HCT116 (cell line): ENCODE data around the gene ADCY10. TPM values are rescaled to one million over a fixed set of nuclear protein-coding genes. Genes with fewer than 3 reads are reported as not detected.

Experiments
- ATAC-seq: fragments of 200-7000 bp; cut with Tn5 transposase; 2 replicates; pipeline ENCODE4 v1.9.1; 2020; ENCODE audit warnings: mild to moderate bottlenecking, moderate library complexity
- BruUV-seq: library from RNA; stranded (reverse); fragments of 400-500 nt; replicated peaks from 2 replicates; lab custom pipeline; 2021; lab: Mats Ljungman, UMichigan
- CTCF ChIA-PET: fragments of 300-600 bp; sonication (Branson Sonifier 250); formaldehyde crosslinking; loops from one replicate; lab custom pipeline; 2021; ENCODE audit warnings: antibody characterized with exemption; lab: Charles Lee
- POLR2A ChIA-PET: fragments of 300-600, 350-600 bp; sonication (Branson Sonifier 250); formaldehyde crosslinking; loops from one replicate; lab custom pipeline; 2021; ENCODE audit warnings: antibody characterized with exemption; lab: Charles Lee
- RAD21 ChIA-PET, 2 experiments: fragments of 300-600 bp; sonication (Branson Sonifier 250); formaldehyde crosslinking; loops; one replicate each; lab custom pipeline; 2023; ENCODE audit warnings: low total read pairs in 2 of 2; ENCODE audit not compliant: uncharacterized antibody in 2 of 2, unreplicated experiment in 2 of 2, low non-redundant PET in 1 of 2; lab: Charles Lee
- DNase-seq: peaks from one replicate; pipeline ENCODE4 v3.0.0-alpha.2; 2010; ENCODE audit warnings: low read depth, low spot score
- H2AFZ ChIP-seq: fragments of 200-600 bp; shearing (Covaris generic), sonication (generic); 2 replicates; pipeline ENCODE4 v1.6.1; 2017; ENCODE audit warnings: low read depth, mixed run types, mixed read lengths, antibody characterized with exemption, low read length; ENCODE audit not compliant: poor library complexity, severe bottlenecking
- H3K27ac ChIP-seq: 2 replicates; pipeline ENCODE4 v1.5.1; 2012; ENCODE audit warnings: low read depth, low read length
- H3K27me3 ChIP-seq: fragments of 200-600 bp; sonication (generic); 2 replicates; pipeline ENCODE4 v1.6.1; 2016; ENCODE audit warnings: mixed run types, low read length, mixed read lengths; ENCODE audit not compliant: insufficient read depth
- H3K36me3 ChIP-seq, 2 experiments: fragments of 200-500 bp in 1 of 2; fragments of 200-600 bp in 1 of 2; sonication (Bioruptor generic) in 1 of 2; sonication (generic) in 1 of 2; 2 replicates each; pipeline versions ENCODE4 v1.5.1 to v1.6.1; 2014 to 2016; ENCODE audit warnings: low read length in 2 of 2, inconsistent platforms in 1 of 2, mixed read lengths in 1 of 2, mixed run types in 1 of 2; ENCODE audit not compliant: insufficient read depth in 2 of 2, control insufficient read depth in 1 of 2
- H3K4me1 ChIP-seq, 2 experiments: fragments of 200-600 bp in 1 of 2; sonication (generic) in 1 of 2; 2 replicates each; pipeline versions ENCODE4 v1.5.1 to v1.6.1; 2012 to 2017; ENCODE audit warnings: low read length in 2 of 2, inconsistent platforms in 1 of 2, mild to moderate bottlenecking in 1 of 2, mixed read lengths in 1 of 2, mixed run types in 1 of 2, moderate library complexity in 1 of 2; ENCODE audit not compliant: insufficient read depth in 2 of 2, control insufficient read depth in 1 of 2
- H3K4me2 ChIP-seq: fragments of 200-600 bp; sonication (generic); 2 replicates; pipeline ENCODE4 v1.6.1; 2017; ENCODE audit warnings: mixed run types, low read length, mixed read lengths
- H3K4me3 ChIP-seq, 2 experiments: fragments of 200-600 bp in 1 of 2; sonication (generic) in 1 of 2; replicated peaks in 1 of 2; 2 replicates each; pipeline ENCODE4 v1.5.1; 2011 to 2016; ENCODE audit warnings: low read length in 2 of 2, control low read depth in 1 of 2, low read depth in 1 of 2, mild to moderate bottlenecking in 1 of 2, mixed read lengths in 1 of 2, mixed run types in 1 of 2
- H3K79me2 ChIP-seq: fragments of 200-600 bp; sonication (generic); 2 replicates; pipeline ENCODE4 v1.6.1; 2017; ENCODE audit warnings: mild to moderate bottlenecking, mixed run types, low read length, moderate library complexity, mixed read lengths; ENCODE audit not compliant: insufficient read depth
- H3K9ac ChIP-seq: fragments of 200-600 bp; sonication (generic); 2 replicates; pipeline ENCODE4 v1.6.1; 2016; ENCODE audit warnings: low read length, mixed read lengths
- H3K9me2 ChIP-seq: fragments of 200-600 bp; sonication (generic), shearing (Covaris generic); 2 replicates; pipeline ENCODE4 v1.6.1; 2017; ENCODE audit warnings: mixed run types, mild to moderate bottlenecking, moderate library complexity; ENCODE audit not compliant: insufficient read depth
- H3K9me3 ChIP-seq, 2 experiments: fragments of 200-500 bp in 1 of 2; fragments of 200-600 bp in 1 of 2; sonication (Bioruptor generic) in 1 of 2; sonication (generic) in 1 of 2; 2 replicates each; pipeline ENCODE4 v1.6.1; 2014 to 2017; ENCODE audit warnings: low read length in 2 of 2, mixed read lengths in 2 of 2, inconsistent platforms in 1 of 2, low read depth in 1 of 2, mild to moderate bottlenecking in 1 of 2, mixed run types in 1 of 2, moderate library complexity in 1 of 2; ENCODE audit not compliant: control insufficient read depth in 1 of 2, insufficient read depth in 1 of 2
- H4K20me1 ChIP-seq: fragments of 200-600 bp; sonication (generic), shearing (Covaris generic); 2 replicates; pipeline ENCODE4 v1.6.1; 2017; ENCODE audit warnings: mixed run types, mild to moderate bottlenecking, moderate library complexity; ENCODE audit not compliant: insufficient read depth
- CBX3 ChIP-seq: IDR thresholded peaks from 2 replicates; pipeline ENCODE4 v1.6.1; 2012; ENCODE audit warnings: low read depth
- CEBPB ChIP-seq: IDR thresholded peaks from 2 replicates; pipeline ENCODE4 v1.6.1; 2012; ENCODE audit warnings: low read depth
- EGR1 ChIP-seq: IDR thresholded peaks from 2 replicates; pipeline ENCODE4 v1.6.1; 2012; ENCODE audit warnings: low read depth
- ELF1 ChIP-seq: IDR thresholded peaks from 2 replicates; pipeline ENCODE4 v1.6.1; 2012; ENCODE audit warnings: low read depth, borderline replicate concordance
- EZH2 ChIP-seq: fragments of 200-600 bp; sonication (generic); IDR thresholded peaks from 2 replicates; pipeline ENCODE4 v1.6.1; 2017; ENCODE audit warnings: antibody characterized with exemption, mixed run types
- EZH2phosphoT487 ChIP-seq: fragments of 200-600 bp; IDR thresholded peaks from 2 replicates; pipeline ENCODE4 v1.6.1; 2018; ENCODE audit warnings: antibody characterized with exemption, borderline replicate concordance
- FOSL1 ChIP-seq: IDR thresholded peaks from 2 replicates; pipeline ENCODE4 v1.6.1; 2012; ENCODE audit warnings: low read depth
- JUND ChIP-seq: IDR thresholded peaks from 2 replicates; pipeline ENCODE4 v1.6.1; 2012
- POLR2AphosphoS5 ChIP-seq: IDR thresholded peaks from 2 replicates; pipeline ENCODE4 v1.6.1; 2011; ENCODE audit warnings: mild to moderate bottlenecking, low read depth, low read length, moderate library complexity
- RAD21 ChIP-seq: IDR thresholded peaks from 2 replicates; pipeline ENCODE4 v1.6.1; 2012; ENCODE audit warnings: low read depth, mild to moderate bottlenecking
- REST ChIP-seq: IDR thresholded peaks from 2 replicates; pipeline ENCODE4 v1.6.1; 2012; ENCODE audit warnings: low read depth
- SP1 ChIP-seq: IDR thresholded peaks from 2 replicates; pipeline ENCODE4 v1.6.1; 2012; ENCODE audit warnings: low read depth
- TCF7L2 ChIP-seq: IDR thresholded peaks from 2 replicates; pipeline ENCODE4 v1.7.0; 2011; ENCODE audit warnings: borderline replicate concordance, inconsistent platforms; ENCODE audit not compliant: insufficient read depth, insufficient read length; ENCODE audit errors: extremely low read depth
- YY1 ChIP-seq: IDR thresholded peaks from 2 replicates; pipeline ENCODE4 v1.6.1; 2011; ENCODE audit warnings: low read length, low read depth, moderate library complexity, mild to moderate bottlenecking; ENCODE audit not compliant: insufficient replicate concordance; ENCODE audit errors: extremely low read depth
- ZNF274 ChIP-seq: fragments of 200-500 bp; sonication (Bioruptor generic); IDR thresholded peaks from 2 replicates; pipeline ENCODE4 v1.6.1; 2014; ENCODE audit warnings: mild to moderate bottlenecking, low read depth, low read length, inconsistent platforms
- intact Hi-C: fragments of 100-400 bp; cut with micrococcal nuclease; formaldehyde crosslinking; loops from 2 replicates; pipeline ENCODE4 v1.10.0; 2022
- total RNA-seq: library from RNA; stranded (reverse); gene quantifications from one replicate; pipeline ENCODE4 v1.2.1, GENCODE V29; 2021; ENCODE audit not compliant: unreplicated experiment
- TF ChIP-seq, protein P1 (sequence below): IDR thresholded peaks from 2 replicates; pipeline ENCODE4 v1.6.1; 2012
- TF ChIP-seq, protein P2 (sequence below): IDR thresholded peaks from 2 replicates; pipeline ENCODE4 v1.6.1; 2012
- TF ChIP-seq, protein P3 (sequence below), 3 experiments: fragments of 200-600 bp in 1 of 3; sonication (generic) in 1 of 3; IDR thresholded peaks in 2 of 3; conservative IDR thresholded peaks in 1 of 3; 2 replicates each; pipeline ENCODE4 v1.5.1; 2012 to 2017; ENCODE audit warnings: low read depth in 2 of 3, low read length in 2 of 3, antibody characterized with exemption in 1 of 3, borderline replicate concordance in 1 of 3, control low read depth in 1 of 3, mild to moderate bottlenecking in 1 of 3, mixed read lengths in 1 of 3, mixed run types in 1 of 3, moderate library complexity in 1 of 3; ENCODE audit not compliant: insufficient read depth in 1 of 3

The ADCY10 gene
- total RNA-seq, 1 experiment from 2014 or later = 0.30 TPM

DNA sequence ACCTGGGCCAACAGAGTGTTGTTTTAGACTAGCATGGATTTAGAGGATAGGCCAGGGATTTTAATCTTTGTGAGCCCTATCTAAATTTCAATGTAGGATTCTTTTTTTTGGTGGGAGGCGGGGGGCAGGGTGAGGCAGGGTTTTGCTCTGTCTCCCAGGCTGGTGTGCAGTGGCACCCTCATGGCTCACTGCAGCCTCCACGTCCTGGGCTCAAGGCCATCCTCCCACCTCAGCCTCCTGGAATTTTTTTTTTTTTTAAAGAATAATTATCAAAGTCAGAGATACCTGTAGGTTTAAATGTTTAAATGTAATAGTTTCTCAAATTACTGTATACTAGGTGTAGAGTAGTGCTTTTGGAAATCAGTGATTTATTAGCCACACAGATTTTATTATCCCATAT is 26.3 kb upstream of the ADCY10 start:
- Histone ChIP-seq H3K27ac (no peak overlapping the region), H3K27me3 (no peaks in the 10 kb centered on the region), H3K4me1 (peaks cover 7 to 13% of the 10 kb centered on the region in 2 experiments; a peak in 3 of 4 replicates), H3K9me2 (no peaks in the 10 kb centered on the region), H2AFZ (no peak overlapping the region), H3K4me3 (no peak overlapping the region), H3K79me2 (peaks cover 79% of the 10 kb centered on the region), H3K9me3 (no peaks in the 10 kb centered on the region), H3K36me3 (no peaks in the 10 kb centered on the region), H3K4me2 (no peak overlapping the region), H4K20me1 (no peaks in the 10 kb centered on the region), H3K9ac (no peak overlapping the region)
- ChIA-PET POLR2A (no interaction called here), RAD21 (no interaction called here), CTCF (no interaction called here)
- TF ChIP-seq RAD21 (no peak), FOSL1 (no peak), POLR2AphosphoS5 (no peak), CBX3 (no peak), EZH2 (no peak), JUND (no peak), SP1 (no peak), REST (no peak), CEBPB (no peak), ZNF274 (no peak), TCF7L2 (no peak), EZH2phosphoT487 (no peak), YY1 (no peak), EGR1 (no peak), ELF1 (no peak)
- TF ChIP-seq, protein P1, sequence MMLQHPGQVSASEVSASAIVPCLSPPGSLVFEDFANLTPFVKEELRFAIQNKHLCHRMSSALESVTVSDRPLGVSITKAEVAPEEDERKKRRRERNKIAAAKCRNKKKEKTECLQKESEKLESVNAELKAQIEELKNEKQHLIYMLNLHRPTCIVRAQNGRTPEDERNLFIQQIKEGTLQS = no peak
- TF ChIP-seq, protein P2, sequence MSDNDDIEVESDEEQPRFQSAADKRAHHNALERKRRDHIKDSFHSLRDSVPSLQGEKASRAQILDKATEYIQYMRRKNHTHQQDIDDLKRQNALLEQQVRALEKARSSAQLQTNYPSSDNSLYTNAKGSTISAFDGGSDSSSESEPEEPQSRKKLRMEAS = no peak
- TF ChIP-seq, protein P3, sequence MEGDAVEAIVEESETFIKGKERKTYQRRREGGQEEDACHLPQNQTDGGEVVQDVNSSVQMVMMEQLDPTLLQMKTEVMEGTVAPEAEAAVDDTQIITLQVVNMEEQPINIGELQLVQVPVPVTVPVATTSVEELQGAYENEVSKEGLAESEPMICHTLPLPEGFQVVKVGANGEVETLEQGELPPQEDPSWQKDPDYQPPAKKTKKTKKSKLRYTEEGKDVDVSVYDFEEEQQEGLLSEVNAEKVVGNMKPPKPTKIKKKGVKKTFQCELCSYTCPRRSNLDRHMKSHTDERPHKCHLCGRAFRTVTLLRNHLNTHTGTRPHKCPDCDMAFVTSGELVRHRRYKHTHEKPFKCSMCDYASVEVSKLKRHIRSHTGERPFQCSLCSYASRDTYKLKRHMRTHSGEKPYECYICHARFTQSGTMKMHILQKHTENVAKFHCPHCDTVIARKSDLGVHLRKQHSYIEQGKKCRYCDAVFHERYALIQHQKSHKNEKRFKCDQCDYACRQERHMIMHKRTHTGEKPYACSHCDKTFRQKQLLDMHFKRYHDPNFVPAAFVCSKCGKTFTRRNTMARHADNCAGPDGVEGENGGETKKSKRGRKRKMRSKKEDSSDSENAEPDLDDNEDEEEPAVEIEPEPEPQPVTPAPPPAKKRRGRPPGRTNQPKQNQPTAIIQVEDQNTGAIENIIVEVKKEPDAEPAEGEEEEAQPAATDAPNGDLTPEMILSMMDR (IDR thresholded peaks at IDR 0.05 in 2 of 3, conservative IDR thresholded peaks at IDR 0.05 in 1 of 3; ENCODE audit: borderline replicate concordance in 1 of 3, insufficient read depth in 1 of 3, low read depth in 2 of 3, low read length in 2 of 3) = no peak
- no TSS peak for BruUV-seq
- intact Hi-C loops = no loop called here
- DNase-seq = no peak
- no peak for ATAC-seq
